ENCODE data around the gene ZNF316. TPM values are rescaled to one million over a fixed set of nuclear protein-coding genes. Genes with fewer than 3 reads are reported as not detected.
"Not testable (repeated sequence)": the region's sequence is repeated elsewhere in the genome, so short reads cannot be mapped to it uniquely, and the experiment has no call there.

The ZNF316 gene
- total RNA-seq, 1 experiment from 2014 or later = 48.9 TPM

GRCh38 chr7:6655636-6656385, 18.7 kb downstream of the ZNF316 start:
- no peaks in the 10 kb centered on the region for H3K4me1 Mint-ChIP-seq (ENCODE audit: low read depth, unreplicated experiment)
- H3K36me3 Mint-ChIP-seq (ENCODE audit: insufficient read depth, unreplicated experiment) = peaks cover 57% of the 10 kb centered on the region
- no TSS peak for BruUV-seq (replicated peaks)
- no peak for TF ChIP-seq CTCF (IDR thresholded peaks at IDR 0.05; ENCODE audit: unreplicated experiment)
- peak overlapping the region; percentile 77 for H3K27ac Mint-ChIP-seq (ENCODE audit: unreplicated experiment)
- CTCF ChIA-PET = no interaction called here
- H3K27me3 Mint-ChIP-seq (ENCODE audit: unreplicated experiment) = no peaks in the 10 kb centered on the region
- peaks cover 6% of the 10 kb centered on the region for H3K9me3 Mint-ChIP-seq (ENCODE audit: low read depth, unreplicated experiment)
- no peak for DNase-seq
- intact Hi-C loops (cut with micrococcal nuclease; ENCODE audit: unreplicated experiment) = no loop called here
- no peak overlapping the region for H3K4me3 Mint-ChIP-seq (ENCODE audit: low read depth, unreplicated experiment)

- CTCF ChIA-PET = interaction anchor here (0.7 kb wide), 1 partner anchor 624 kb away, joined by 5 read pairs; no protein-coding TSS in a partner anchor
- no peak overlapping the region for H3K4me3 Mint-ChIP-seq (ENCODE audit: low read depth, unreplicated experiment)
- H3K27me3 Mint-ChIP-seq (ENCODE audit: unreplicated experiment) = no peaks in the 10 kb centered on the region
- H3K9me3 Mint-ChIP-seq (ENCODE audit: low read depth, unreplicated experiment) = peaks cover 8% of the 10 kb centered on the region
- intact Hi-C loops (cut with micrococcal nuclease; ENCODE audit: unreplicated experiment) = no loop called here
- BruUV-seq (replicated peaks) = no TSS peak
- H3K4me1 Mint-ChIP-seq (ENCODE audit: low read depth, unreplicated experiment) = no peaks in the 10 kb centered on the region
- H3K27ac Mint-ChIP-seq (ENCODE audit: unreplicated experiment) = no peak overlapping the region
- peaks cover 51% of the 10 kb centered on the region for H3K36me3 Mint-ChIP-seq (ENCODE audit: insufficient read depth, unreplicated experiment)
- no peak for DNase-seq
- no peak for TF ChIP-seq CTCF (IDR thresholded peaks at IDR 0.05; ENCODE audit: unreplicated experiment)
Observed at GRCh38 chr7:6656413-6656812, 19.3 kb downstream of the ZNF316 start.

GRCh38 chr7:6658618-6659345, 21.7 kb downstream of the ZNF316 start:
- Mint-ChIP-seq H3K4me1 (ENCODE audit: low read depth, unreplicated experiment) (no peaks in the 10 kb centered on the region), H3K27ac (ENCODE audit: unreplicated experiment) (no peak overlapping the region), H3K36me3 (ENCODE audit: insufficient read depth, unreplicated experiment) (peaks cover 27% of the 10 kb centered on the region), H3K9me3 (ENCODE audit: low read depth, unreplicated experiment) (peaks cover 8% of the 10 kb centered on the region), H3K27me3 (ENCODE audit: unreplicated experiment) (no peaks in the 10 kb centered on the region), H3K4me3 (ENCODE audit: low read depth, unreplicated experiment) (no peak overlapping the region)
- CTCF ChIA-PET = no interaction called here
- intact Hi-C loops (cut with micrococcal nuclease; ENCODE audit: unreplicated experiment) = no loop called here
- no peak for TF ChIP-seq CTCF (IDR thresholded peaks at IDR 0.05; ENCODE audit: unreplicated experiment)
- no peak for DNase-seq
- BruUV-seq (replicated peaks) = no TSS peak

GRCh38 chr7:6670851-6671250, 33.7 kb downstream of the ZNF316 start:
- H3K36me3 Mint-ChIP-seq (ENCODE audit: insufficient read depth, unreplicated experiment); intact Hi-C loops (cut with micrococcal nuclease; ENCODE audit: unreplicated experiment); H3K27me3 Mint-ChIP-seq (ENCODE audit: unreplicated experiment); CTCF ChIA-PET; DNase-seq; H3K27ac Mint-ChIP-seq (ENCODE audit: unreplicated experiment); H3K4me1 Mint-ChIP-seq (ENCODE audit: low read depth, unreplicated experiment); BruUV-seq (replicated peaks); H3K4me3 Mint-ChIP-seq (ENCODE audit: low read depth, unreplicated experiment): not testable (repeated sequence)
- H3K9me3 Mint-ChIP-seq (ENCODE audit: low read depth, unreplicated experiment) = peaks cover 39% of the 10 kb centered on the region

Data from Calu3 (cell line).